Adrenal gland (tissue), 5 donors: ENCODE measurements around the gene PTPRF.

Experiments used
- CTCF ChIP-seq, 6 experiments: fragments of 450-650 bp in 4 of 6; fragments of 200-600 bp in 2 of 6; sonication (generic) in 1 of 6; IDR thresholded peaks; 1 replicate in 5 of 6; 2 replicates in 1 of 6; pipeline versions ENCODE4 v1.5.1 to v1.8.0; 2016 to 2021; ENCODE audit warnings: antibody characterized with exemption in 6 of 6, mild to moderate bottlenecking in 2 of 6, moderate library complexity in 1 of 6
- POLR2A ChIP-seq, 2 donors: fragments of 450-650 bp; IDR thresholded peaks; one replicate each; pipeline ENCODE4 v1.6.1; 2017; ENCODE audit warnings: antibody characterized with exemption in 2 of 2, mild to moderate bottlenecking in 2 of 2, moderate library complexity in 1 of 2
- donor health status: DM: no; HTN: no; CAD: no.

- TF ChIP-seq CTCF (IDR thresholded peaks at IDR 0.05) (no peak), POLR2A (IDR thresholded peaks at IDR 0.05) (no peak)
Observed at GRCh38 chr1:43613075-43613942, 82.6 kb downstream of the PTPRF start.
